Measurements from ENCODE around the gene PXDN. TPM values are rescaled to one million over a fixed set of nuclear protein-coding genes. Genes with fewer than 3 reads are reported as not detected.

Gene PXDN
- total and polyA plus RNA-seq, 2 of the 13 experiments (the other 11 are each of a cell fraction or from before 2014, with no cell fraction given) = not detected

DNA sequence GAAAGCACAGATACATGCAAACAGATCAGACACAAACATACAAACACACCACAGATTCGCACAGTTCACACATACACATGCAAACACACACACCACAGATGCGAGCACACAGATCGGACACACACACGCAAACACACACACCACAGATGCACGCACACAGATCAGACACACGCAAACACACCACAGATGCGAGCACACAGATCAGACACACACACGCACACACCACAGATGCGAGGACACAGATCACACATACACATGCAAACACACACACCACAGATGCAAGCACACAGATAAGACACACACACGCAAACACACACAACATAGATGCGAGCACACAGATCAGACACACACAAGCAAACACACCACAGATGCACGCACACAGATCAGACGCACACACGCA lies 149.0 kb downstream of the PXDN start:
- no peak overlapping the region for H3K9ac ChIP-seq (ENCODE audit: insufficient read depth, low read depth, low read length)
- no peak overlapping the region for H2AFZ ChIP-seq (ENCODE audit: low read length)
- ChIA-PET POLR2A (no interaction called here), CTCF (ENCODE audit: low intra/inter-chr PET ratio, low total read pairs) (no interaction called here)
- ATAC-seq = no peak
- DNase-seq (ENCODE audit: low spot score) = no peak
- peaks cover 21% of the 10 kb centered on the region for H3K9me3 ChIP-seq (ENCODE audit: low read length)
- H3K36me3 ChIP-seq (replicated peaks in 1 of 2; ENCODE audit: control insufficient read depth in 1 of 2, insufficient read depth in 2 of 2, low read length in 2 of 2) = no peaks in the 10 kb centered on the region
- no peaks in the 10 kb centered on the region for H4K20me1 ChIP-seq (ENCODE audit: insufficient read depth, low read length)
- peaks cover 6 to 22% of the 10 kb centered on the region in 2 experiments; a peak in 4 of 5 replicates for H3K27me3 ChIP-seq (ENCODE audit: control insufficient read depth in 1 of 2, insufficient read depth in 2 of 2, low read length in 2 of 2)
- no peaks in the 10 kb centered on the region for H3K79me2 ChIP-seq (ENCODE audit: insufficient read depth, low read length)
- peaks cover under 1% of the 10 kb centered on the region; the same call in 1 of the 2 replicates for H3K4me1 ChIP-seq (ENCODE audit: insufficient read depth, low read length)
- in situ Hi-C loops (cut with HindIII; ENCODE audit: extremely low pct_ligation_motif_present, low pct_unique_long_range_greater_than_20kb) (no loop called here), intact Hi-C loops (cut with micrococcal nuclease; ENCODE audit: unreplicated experiment) (no loop called here)
- WGBS (ENCODE audit: low lambda C conversion rate) = 86% methylated on average over 14 of the region's 14 CpGs
- FAIRE-seq = peak; percentile 69
- no peak overlapping the region for H3K4me2 ChIP-seq (ENCODE audit: low read depth, low read length)
- BruUV-seq (replicated peaks) = no TSS peak
- H3K4me3 ChIP-seq (replicated peaks in 1 of 3; ENCODE audit: insufficient read depth in 1 of 3, low read depth in 2 of 3, low read length in 3 of 3) = no peak overlapping the region
- no peak overlapping the region for H3K27ac ChIP-seq (ENCODE audit: extremely low read length, insufficient read depth, low read length)
- no peak for TF ChIP-seq ZNF33A (CRISPR knock-in tag; IDR thresholded peaks at IDR 0.05; ENCODE audit: borderline replicate concordance)
- TF ChIP-seq CCAR2 (optimal IDR thresholded peaks at IDR 0.05; ENCODE audit: low read depth, low read length) = no peak
- no peak for TF ChIP-seq REST (IDR thresholded peaks at IDR 0.05; ENCODE audit: borderline replicate concordance in 1 of 2, low read depth in 1 of 2, low read length in 2 of 2)
- no peak for TF ChIP-seq TSC22D2 (CRISPR knock-in tag; IDR thresholded peaks at IDR 0.05; ENCODE audit: borderline replicate concordance)
- TF ChIP-seq ZNF670 (CRISPR knock-in tag; IDR thresholded peaks at IDR 0.05; ENCODE audit: borderline replicate concordance) = no peak
- no peak for TF ChIP-seq ZNF414 (CRISPR knock-in tag; IDR thresholded peaks at IDR 0.05)
- TF ChIP-seq NCOR1 (IDR thresholded peaks at IDR 0.05; ENCODE audit: borderline replicate concordance, low read length) = no peak
- TF ChIP-seq ZNF331 (CRISPR knock-in tag; IDR thresholded peaks at IDR 0.05) = no peak
- TF ChIP-seq ZBTB1 (CRISPR knock-in tag; IDR thresholded peaks at IDR 0.05; ENCODE audit: borderline replicate concordance) = no peak
- no peak for TF ChIP-seq ZNF3 (CRISPR knock-in tag; IDR thresholded peaks at IDR 0.05)
- 0 out of 2 replicates have a peak, but pooled peaks have one; percentile 40 for TF ChIP-seq SOX6 (IDR thresholded peaks at IDR 0.05)
- no peak for TF ChIP-seq SOX6 (CRISPR knock-in tag; IDR thresholded peaks at IDR 0.05)
- TF ChIP-seq, protein P1, sequence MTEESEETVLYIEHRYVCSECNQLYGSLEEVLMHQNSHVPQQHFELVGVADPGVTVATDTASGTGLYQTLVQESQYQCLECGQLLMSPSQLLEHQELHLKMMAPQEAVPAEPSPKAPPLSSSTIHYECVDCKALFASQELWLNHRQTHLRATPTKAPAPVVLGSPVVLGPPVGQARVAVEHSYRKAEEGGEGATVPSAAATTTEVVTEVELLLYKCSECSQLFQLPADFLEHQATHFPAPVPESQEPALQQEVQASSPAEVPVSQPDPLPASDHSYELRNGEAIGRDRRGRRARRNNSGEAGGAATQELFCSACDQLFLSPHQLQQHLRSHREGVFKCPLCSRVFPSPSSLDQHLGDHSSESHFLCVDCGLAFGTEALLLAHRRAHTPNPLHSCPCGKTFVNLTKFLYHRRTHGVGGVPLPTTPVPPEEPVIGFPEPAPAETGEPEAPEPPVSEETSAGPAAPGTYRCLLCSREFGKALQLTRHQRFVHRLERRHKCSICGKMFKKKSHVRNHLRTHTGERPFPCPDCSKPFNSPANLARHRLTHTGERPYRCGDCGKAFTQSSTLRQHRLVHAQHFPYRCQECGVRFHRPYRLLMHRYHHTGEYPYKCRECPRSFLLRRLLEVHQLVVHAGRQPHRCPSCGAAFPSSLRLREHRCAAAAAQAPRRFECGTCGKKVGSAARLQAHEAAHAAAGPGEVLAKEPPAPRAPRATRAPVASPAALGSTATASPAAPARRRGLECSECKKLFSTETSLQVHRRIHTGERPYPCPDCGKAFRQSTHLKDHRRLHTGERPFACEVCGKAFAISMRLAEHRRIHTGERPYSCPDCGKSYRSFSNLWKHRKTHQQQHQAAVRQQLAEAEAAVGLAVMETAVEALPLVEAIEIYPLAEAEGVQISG (CRISPR knock-in tag; IDR thresholded peaks at IDR 0.05) = no peak
- TF ChIP-seq KMT2B (CRISPR knock-in tag; IDR thresholded peaks at IDR 0.05) = no peak
- TF ChIP-seq ZNF44 (CRISPR knock-in tag; IDR thresholded peaks at IDR 0.05) = no peak
- TF ChIP-seq ZNF180 (CRISPR knock-in tag; IDR thresholded peaks at IDR 0.05; ENCODE audit: borderline replicate concordance, low read depth) = no peak
- no peak for TF ChIP-seq HINFP (CRISPR knock-in tag; IDR thresholded peaks at IDR 0.05; ENCODE audit: low read depth)
